GM04504 (cell line): ENCODE results near the gene STX1B.

Source experiments
- DNase-seq: peaks from one replicate; pipeline ENCODE4 v3.0.0-alpha.2; 2012; ENCODE audit warnings: low read depth

The STX1B gene

DNA sequence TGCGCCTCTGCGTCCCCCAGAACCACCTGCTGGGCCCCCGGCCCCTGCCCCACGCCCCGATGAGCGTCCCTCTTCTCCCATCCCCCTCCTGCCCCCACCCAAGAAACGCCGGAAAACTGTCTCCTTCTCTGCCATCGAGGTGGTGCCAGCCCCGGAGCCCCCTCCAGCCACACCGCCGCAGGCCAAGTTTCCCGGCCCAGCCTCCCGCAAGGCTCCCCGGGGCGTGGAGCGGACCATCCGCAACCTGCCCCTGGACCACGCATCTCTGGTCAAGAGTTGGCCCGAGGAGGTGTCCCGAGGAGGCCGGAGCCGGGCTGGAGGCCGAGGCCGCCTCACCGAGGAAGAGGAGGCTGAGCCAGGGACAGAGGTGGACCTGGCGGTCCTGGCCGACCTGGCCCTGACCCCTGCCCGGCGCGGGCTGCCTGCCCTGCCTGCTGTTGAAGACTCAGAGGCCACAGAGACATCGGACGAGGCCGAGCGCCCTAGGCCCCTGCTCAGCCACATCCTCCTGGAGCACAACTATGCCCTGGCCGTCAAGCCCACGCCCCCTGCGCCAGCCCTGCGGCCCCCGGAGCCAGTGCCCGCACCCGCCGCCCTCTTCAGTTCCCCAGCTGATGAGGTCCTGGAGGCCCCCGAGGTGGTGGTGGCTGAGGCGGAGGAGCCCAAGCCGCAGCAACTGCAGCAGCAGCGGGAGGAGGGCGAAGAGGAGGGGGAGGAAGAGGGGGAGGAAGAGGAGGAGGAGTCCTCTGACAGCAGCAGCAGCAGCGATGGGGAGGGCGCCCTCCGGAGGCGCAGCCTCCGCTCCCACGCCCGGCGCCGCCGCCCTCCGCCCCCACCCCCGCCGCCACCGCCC is 31.0 kb downstream of the STX1B start:
- DNase-seq: no peak

DNA sequence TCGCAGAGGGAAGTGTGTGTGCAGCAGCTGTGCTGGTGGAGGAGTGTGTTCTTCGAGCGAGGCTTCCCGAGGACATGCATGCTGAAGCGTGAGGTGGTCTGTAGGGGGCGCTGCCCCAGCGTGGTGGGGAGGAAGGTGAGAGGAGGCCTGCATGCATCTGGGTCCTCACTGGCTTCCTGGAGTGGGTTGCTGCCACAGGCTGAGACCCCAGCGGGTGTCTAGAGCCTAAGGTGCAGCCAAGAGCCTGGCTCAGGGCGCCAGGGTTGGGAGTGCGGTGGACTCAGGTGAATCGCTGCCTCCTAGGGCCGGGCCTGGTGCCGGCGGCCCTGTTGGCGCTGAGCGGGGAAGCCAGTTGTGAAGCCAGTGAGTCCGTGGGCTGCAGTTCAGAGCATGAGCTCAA is 32.9 kb downstream of the STX1B start:
- DNase-seq: no peak

DNA sequence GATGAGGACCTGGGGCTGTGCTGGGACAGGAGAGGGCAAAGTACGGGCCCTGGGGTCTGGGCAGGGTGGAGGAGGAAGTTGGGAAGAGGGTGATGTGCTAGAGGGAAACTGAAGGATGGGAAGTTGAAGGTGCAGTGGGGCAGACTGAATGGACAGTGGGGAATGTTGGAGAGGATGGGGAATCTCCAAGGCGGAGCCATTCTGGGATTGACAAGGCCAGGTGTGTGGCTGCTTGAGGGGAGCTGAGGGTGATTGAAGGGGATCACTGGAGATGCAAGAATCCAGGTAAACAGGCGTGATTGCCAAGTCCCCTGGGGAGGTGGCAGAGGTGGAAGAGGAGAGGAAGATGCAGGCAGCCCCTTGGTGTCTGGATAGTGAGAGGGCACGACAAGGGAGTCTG is 34.0 kb downstream of the STX1B start:
- no peak for DNase-seq

DNA sequence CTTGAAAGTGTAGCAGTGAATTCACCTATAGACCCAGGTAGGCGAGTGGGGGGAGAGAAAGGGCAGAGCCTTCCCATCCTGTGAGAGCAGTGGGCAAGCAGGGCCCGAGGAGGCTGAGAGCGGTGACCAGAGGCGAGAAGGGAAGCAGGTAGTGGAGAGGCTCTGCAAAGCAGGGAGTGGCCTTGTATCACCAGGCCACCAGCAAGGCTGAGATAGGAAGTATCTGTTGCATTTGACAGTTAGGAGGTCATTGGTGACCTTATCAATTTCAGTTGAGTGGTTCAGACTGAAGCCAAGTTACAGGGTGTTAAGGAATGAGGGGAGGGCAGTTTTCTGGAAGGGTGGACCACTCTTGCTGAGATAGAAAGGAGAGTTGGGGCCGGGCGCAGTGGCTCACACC is 36.1 kb downstream of the STX1B start:
- DNase-seq: no peak

DNA sequence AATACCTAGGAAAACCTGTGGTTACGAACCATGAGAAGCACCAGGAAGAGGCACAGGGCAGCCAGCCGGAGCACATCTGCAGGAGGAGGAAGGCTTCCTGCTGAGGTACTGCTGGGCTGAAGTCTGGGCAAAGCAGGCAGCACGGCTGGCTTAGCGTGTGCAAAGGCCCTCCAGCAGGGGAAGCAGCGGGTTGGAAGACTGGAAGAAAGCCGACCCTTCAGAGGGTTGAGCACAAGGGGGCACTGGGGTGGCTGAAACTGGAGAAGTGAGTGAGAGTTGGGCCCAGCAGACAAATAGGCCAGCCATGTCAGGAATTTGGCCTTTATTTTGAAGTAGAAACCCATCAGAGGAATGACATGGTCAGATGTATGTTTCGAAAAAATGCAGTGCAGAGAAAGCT is 37.6 kb downstream of the STX1B start:
- no peak for DNase-seq

DNA sequence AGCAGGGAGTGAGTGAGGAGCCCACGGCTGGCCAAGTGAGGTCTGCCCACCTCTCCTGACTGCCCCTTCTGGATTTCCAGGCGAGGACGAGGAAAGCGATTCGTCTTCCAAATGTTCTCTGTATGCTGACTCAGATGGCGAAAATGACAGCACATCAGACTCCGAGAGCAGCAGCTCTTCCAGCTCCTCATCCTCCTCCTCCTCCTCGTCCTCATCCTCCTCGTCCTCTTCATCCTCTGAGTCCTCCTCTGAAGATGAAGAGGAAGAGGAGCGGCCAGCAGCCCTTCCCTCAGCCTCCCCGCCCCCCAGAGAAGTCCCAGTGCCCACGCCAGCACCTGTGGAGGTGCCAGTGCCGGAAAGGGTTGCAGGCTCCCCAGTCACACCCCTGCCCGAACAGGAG is 39.1 kb downstream of the STX1B start:
- DNase-seq: no peak

DNA sequence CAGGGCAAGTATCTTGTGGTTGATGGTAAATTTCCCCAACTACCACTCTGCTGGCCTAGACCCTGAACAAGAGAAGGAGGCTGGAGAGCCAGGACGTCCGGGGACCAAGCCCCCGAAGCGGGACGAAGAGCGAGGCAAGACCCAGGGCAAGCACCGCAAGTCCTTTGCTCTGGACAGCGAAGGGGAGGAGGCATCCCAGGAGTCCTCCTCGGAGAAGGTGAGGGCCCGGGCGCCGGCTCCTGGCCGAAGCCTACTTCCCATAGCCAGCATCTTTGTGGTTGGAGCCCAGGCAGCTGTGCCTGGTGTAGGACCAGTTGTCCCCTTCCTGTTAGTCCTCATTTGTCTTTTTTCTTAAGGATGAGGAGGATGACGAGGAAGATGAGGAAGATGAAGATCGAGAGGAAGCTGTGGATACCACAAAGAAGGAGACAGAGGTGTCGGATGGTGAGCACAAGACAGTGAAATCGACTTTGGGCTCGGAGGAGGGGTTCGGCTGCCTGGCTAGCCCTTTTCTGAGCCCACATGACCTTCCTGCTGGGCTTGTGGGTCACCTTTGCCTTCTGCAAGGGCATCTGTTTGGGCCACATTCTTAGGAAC is 41.1 kb downstream of the STX1B start:
- no peak for DNase-seq

DNA sequence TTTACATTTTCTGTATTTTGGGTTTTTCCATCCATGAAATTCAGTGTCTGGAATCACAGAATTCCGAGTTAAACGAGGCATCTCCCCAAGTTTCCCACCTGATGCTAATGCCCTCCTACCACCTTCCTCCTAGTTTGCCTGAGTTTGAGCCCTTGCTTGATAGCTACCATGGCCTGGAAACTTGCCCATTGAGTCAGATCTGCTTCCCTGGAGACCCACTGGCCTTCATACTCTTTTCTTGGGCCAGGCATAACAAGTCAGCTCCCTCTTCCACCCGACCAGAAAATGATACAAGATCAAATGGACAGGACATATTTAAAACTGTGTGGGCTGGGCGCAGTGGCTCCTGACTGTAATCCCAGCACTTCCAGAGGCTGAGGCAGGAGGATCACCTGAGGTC is 42.6 kb downstream of the STX1B start:
- no peak for DNase-seq

DNA sequence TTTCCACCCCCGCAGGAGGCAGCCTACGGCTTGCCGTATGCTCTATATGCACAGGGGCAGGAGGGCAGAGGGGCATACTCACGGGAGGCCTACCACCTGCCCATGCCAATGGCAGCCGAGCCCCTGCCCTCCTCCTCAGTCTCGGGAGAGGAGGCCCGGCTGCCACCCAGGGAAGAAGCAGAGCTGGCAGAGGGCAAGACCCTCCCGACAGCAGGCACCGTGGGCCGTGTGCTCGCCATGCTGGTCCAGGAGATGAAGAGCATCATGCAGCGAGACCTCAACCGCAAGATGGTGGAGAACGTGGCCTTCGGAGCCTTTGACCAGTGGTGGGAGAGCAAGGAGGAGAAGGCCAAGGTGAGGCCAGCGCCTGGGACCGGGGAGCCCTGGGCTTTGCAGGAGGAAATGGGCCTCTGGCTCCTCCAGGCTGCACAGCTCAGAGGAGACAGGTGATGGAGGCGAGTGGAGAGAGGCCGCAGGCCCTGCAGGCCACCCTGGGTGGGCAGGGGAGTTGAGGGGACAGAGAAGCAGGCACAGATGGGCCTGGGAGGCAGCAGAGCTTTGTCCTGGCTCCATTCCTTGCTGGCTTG is 44.3 kb downstream of the STX1B start:
- DNase-seq: no peak

DNA sequence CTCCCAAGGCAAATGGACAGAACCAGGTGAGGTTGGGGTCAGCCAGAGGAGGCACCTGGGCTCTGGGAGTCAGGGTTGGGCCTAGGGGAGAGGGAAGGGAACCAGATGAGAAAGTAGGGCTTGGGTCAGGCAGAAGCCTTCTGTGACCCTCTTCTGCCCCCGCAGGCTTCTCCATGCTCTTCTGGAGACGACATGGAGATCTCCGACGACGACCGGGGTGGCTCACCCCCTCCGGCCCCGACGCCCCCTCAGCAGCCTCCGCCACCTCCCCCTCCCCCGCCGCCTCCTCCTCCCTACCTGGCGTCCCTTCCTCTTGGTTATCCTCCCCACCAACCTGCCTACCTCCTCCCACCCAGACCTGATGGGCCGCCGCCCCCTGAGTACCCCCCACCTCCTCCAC is 45.0 kb downstream of the STX1B start:
- no peak for DNase-seq

DNA sequence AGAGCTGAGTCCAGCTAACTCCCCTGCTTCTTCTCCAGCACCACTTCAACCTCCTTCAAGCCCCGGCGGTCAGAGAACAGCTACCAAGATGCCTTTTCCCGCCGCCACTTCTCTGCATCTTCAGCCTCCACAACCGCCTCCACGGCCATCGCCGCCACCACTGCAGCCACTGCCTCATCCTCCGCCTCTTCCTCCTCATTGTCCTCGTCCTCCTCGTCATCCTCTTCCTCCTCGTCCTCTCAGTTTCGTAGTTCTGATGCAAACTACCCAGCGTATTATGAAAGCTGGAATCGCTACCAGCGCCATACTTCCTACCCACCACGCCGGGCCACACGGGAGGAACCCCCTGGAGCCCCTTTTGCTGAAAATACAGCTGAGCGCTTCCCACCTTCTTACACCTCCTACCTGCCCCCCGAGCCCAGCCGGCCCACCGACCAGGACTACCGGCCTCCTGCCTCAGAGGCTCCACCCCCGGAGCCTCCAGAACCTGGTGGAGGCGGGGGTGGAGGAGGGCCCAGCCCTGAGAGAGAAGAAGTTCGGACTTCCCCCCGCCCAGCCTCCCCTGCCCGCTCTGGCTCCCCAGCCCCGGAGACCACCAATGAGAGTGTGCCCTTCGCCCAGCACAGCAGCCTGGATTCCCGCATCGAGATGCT is 45.7 kb downstream of the STX1B start:
- DNase-seq: no peak

DNA sequence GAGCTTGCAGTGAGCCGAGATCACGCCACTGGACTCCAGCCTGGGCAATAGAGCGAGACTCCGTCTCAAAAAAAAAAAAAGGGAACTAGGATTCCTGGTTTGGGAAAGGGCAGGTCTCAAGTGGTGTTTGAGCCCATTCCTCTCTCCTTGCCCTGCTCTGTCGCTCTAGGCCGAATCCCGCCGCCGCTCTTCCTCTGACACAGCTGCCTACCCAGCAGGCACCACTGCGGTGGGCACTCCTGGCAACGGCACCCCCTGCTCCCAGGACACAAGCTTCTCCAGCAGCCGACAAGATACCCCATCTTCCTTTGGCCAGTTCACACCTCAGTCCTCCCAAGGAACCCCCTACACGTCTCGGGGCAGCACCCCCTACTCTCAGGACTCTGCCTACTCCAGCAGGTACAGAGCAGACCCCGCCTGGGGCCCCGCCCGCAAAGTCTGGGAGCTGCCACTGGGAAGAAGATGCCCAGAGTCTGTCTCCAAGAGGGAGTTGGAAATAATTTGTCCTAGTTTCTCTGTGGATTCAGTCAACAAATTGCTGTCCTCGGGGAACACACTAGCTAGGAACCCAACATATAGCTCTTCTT is 46.4 kb downstream of the STX1B start:
- no peak for DNase-seq

DNA sequence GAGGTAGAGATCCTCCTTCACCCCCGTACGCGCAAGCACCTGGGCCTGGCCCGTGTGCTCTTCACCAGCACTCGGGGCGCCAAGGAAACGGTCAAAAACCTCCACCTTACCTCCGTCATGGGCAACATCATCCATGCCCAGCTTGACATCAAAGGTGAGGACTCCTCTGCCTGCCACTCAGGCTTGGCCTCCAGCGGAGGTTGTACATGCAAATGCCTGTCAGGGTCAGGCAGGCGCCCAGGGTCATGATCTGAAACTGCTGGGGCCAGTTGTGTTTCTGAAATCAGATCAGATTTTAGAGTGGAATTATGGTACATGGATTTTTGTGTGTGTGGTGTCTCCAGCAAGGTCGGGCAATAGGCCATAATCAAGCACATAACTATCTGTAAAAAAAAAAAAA is 49.1 kb downstream of the STX1B start:
- no peak for DNase-seq

DNA sequence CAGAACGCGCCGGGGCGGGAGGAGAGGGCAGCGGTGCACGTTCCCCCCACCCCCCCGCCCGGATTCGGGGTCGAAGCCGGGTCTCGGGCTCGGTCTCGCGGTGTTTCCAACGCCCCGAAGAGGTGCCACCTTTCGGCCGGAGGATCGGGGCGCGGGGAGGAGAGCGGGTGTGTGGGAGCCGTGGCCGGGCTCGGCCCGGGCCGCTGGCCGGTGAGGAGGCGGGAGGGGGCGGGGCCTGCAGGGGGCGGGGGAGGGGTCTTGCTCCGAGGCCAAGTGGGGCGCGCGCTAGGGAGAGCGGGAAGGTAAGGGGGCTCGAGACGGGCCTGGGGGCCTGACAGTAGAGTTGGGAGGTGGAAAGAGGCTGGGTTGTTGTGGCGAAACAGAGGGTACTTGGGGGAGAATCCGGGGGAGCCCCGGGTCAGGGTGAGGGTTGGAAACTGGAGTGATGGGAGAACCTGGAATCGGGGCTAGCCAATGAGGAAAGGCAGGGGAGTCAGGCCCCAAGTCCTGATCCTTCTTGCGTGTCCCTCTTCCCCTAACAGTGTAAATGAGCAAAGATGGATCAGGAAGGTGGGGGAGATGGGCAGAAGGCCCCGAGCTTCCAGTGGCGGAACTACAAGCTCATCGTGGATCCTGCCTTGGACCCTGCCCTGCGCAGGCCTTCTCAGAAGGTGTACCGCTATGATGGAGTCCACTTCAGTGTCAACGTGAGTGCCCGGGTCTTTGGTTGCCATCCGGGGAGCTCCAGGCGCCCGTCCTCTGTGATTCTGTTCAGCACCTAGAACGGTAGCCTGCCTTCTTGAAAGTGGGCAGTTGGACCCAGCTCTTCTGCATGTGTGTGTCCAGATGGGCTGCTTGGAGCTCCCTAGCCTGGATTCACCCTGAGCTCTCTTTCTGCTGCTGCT is 52.0 kb downstream of the STX1B start:
- no peak for DNase-seq

DNA sequence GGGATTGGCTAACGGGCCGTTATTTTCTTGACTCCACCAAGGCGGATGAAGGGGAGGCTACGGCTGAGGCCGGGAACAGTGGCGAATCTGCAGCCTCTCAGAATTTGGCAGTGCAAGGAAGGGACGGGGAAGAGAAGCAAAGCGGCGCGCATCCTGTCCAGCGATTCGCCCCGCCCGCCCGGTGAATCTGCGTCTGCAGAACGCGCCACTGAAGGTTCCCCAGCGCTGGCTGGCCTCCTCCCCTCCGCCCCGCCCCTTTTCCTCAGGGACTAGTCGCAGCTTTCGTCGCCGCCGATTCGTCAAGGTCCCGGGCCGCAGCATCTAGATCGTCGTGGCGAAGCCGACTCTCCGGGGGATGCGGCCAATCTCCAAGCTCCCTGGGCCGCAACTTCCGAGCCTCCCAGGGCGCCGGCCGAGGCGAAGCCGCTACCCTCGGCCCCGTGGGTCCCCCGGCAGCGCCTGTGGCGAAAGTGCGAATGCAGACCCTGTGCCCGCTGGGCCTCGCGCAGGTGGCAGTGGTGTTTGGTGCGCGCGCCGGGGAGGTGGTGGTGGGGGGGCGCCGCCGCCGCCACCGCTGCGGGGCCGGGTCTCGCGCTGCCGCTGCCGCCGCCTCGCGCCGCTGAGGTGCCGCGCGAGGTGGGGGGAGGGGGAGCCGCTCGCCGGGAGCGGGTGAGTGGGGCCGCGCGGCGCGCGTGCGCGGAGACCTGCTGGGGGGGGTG is 52.8 kb downstream of the STX1B start, which contains the start of gene SETD1A:
TSS of gene SETD1A (plus strand) at position 299 of the 719 bp plus-strand sequence. CDS start 978 bp downstream, outside the sequence.
- DNase-seq: peak; percentile 90

DNA sequence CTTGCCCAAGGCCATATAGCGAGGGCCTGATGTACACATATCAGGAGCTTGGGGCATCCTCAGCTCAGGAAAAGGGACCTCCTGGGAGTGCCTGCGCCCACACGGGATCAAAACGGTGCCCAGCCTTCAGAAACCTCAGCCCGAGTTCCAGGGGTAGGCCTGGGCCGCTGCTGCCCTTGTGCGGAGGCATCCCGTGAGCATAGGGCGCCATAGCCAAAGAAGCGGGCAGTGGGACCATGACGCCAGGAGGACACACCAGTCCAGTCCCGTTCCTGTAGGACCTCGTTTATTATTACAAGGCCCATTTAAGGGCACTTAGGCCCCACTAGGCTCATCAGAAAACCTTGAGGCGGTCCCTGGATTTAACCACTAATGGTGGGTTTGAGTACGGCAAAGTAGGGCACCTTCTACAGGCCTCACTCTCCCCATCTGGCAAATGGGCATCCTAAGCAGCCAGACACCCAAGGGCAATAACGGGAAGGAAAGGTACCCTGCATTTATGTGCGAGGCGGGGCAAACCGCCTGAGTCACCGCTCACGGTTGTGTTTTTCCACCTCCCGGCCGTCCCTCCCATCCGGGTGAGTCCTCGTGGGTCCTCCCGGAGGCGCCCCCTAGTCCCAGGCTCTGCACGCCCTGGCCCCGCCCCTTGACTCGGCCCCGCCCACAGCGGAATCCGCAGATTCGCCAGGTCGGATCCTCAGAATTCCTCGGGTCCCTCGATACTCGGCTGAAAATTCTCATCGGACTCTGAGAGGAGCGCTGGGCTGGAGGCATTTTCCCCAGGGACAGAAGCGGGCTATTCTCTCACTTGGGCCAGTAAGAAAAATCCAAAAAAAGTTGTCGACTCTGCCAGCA is 53.6 kb downstream of the STX1B start:
- DNase-seq: peak; percentile 62

DNA sequence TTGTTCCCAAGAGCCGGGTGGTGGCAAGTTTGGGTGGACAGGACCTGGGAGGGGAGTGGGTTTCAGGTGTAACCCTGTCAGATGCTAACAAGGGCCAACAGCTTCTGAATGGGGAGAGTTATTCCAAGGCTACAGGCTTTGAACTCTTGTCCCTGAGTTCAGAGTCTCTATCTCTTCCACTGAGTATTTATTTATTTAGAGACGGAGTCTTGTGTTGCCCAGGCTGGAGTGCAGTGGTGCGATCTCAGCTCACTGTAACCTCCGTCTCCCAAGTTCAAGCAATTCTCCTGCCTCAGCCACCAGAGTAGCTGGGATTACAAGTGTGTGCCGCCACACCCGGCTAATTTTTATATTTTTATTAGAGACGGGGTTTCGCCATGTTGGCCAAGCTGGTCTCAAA is 55.4 kb downstream of the STX1B start:
- no peak for DNase-seq

DNA sequence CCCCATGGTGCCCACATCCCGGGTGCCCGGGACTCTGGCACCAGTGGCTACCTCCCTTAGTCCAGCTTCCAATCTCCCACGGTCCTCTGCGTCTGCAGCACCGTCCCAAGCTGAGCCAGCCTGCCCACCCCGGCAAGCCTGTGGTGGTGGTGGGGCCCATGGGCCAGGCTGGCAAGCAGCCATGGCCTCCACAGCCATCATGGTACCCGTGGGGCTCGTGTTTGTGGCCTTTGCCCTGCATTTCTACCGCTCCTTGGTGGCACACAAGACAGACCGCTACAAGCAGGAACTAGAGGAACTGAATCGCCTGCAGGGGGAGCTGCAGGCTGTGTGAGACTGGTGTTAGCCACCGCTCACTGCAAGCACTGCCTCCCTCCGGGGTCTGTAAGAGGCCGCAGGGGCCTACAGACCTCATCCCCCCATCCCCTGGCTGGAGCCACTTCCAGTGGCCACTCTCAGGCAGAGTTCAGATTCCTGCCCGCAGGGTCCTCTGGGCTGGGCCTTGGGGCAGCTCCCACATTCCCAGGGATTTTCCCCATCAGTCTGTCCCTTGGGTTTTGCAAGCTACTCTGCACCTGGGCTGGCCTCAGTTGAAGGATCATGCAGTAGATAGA is 56.8 kb downstream of the STX1B start:
- peak; percentile 38 for DNase-seq

DNA sequence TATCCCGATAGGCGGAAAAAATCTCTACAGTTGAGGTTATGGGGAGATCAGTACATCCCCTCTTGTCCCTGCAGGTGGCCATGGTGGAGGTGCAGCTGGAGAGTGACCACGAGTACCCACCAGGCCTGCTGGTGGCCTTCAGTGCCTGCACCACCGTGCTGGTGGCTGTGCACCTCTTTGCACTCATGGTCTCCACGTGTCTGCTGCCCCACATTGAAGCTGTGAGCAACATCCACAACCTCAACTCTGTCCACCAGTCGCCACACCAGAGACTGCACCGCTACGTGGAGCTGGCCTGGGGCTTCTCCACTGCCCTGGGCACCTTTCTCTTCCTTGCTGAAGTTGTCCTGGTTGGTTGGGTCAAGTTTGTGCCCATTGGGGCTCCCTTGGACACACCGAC is 57.3 kb downstream of the STX1B start:
- no peak for DNase-seq
